ENCODE results near the gene LOXL1. TPM values are rescaled to one million over a fixed set of nuclear protein-coding genes. Genes with fewer than 3 reads are reported as not detected.

Gene LOXL1
- polyA plus RNA-seq, 1 donor (not counting 4 experiments of a cell fraction or from before 2014, with no cell fraction given), result 8.8 TPM

GRCh38 chr15:73892446-73893226 lies 33.6 kb upstream of the LOXL1 start:
- Histone ChIP-seq H3K4me2 (ENCODE audit: control insufficient read depth, extremely low read depth, insufficient read depth, low read depth, low read length) (no peak overlapping the region), H3K9me1 (ENCODE audit: control insufficient read depth, extremely low read depth, insufficient read depth, low read length) (no peaks in the 10 kb centered on the region), H3K36me3 (ENCODE audit: control insufficient read depth in 2 of 2, extremely low read depth in 1 of 2, insufficient read depth in 2 of 2, low read length in 2 of 2) (no peaks in the 10 kb centered on the region), H3K4me1 (ENCODE audit: control insufficient read depth, extremely low read depth, insufficient read depth, low read length) (no peaks in the 10 kb centered on the region), H2AFZ (ENCODE audit: control insufficient read depth, low read length) (no peak overlapping the region), H3K9me3 (ENCODE audit: control insufficient read depth, low read depth, low read length) (no peaks in the 10 kb centered on the region), H3K79me2 (ENCODE audit: control insufficient read depth, insufficient read depth, low read length) (no peaks in the 10 kb centered on the region), H3K4me3 (ENCODE audit: control insufficient read depth in 2 of 3, extremely low read depth in 1 of 3, insufficient read depth in 2 of 3, low read depth in 1 of 3, low read length in 3 of 3) (no peak overlapping the region), H4K20me1 (ENCODE audit: control insufficient read depth, extremely low read depth, insufficient read depth, low read length) (peaks cover 2% of the 10 kb centered on the region), H3K27me3 (ENCODE audit: control insufficient read depth, extremely low read depth, insufficient read depth, low read length) (peaks cover 14% of the 10 kb centered on the region), H3K27ac (ENCODE audit: control insufficient read depth, insufficient read depth, low read length) (no peak overlapping the region), H3K9ac (ENCODE audit: control insufficient read depth, extremely low read depth, insufficient read depth, low read length) (no peak overlapping the region)
- FAIRE-seq, result no peak
- dilution Hi-C loops (cut with MboI; ENCODE audit: extremely low pct_ligation_motif_present, low sequenced_read_pairs), result no loop called here
- no peak for TF ChIP-seq EZH2 (IDR thresholded peaks at IDR 0.05; ENCODE audit: low read length)
- TF ChIP-seq CTCF (optimal IDR thresholded peaks at IDR 0.05 in 1 of 3, IDR thresholded peaks at IDR 0.05 in 1 of 3, conservative IDR thresholded peaks at IDR 0.05 in 1 of 3; ENCODE audit: extremely low read depth in 1 of 3, insufficient read depth in 2 of 3, low read length in 3 of 3), result no peak
- DNase-seq (ENCODE audit: low read depth, low spot score), result no peak

GRCh38 chr15:73894133-73894814 lies 32.0 kb upstream of the LOXL1 start:
- Histone ChIP-seq H3K4me3 (ENCODE audit: control insufficient read depth in 2 of 3, extremely low read depth in 1 of 3, insufficient read depth in 2 of 3, low read depth in 1 of 3, low read length in 3 of 3) (no peak overlapping the region), H2AFZ (ENCODE audit: control insufficient read depth, low read length) (no peak overlapping the region), H4K20me1 (ENCODE audit: control insufficient read depth, extremely low read depth, insufficient read depth, low read length) (no peaks in the 10 kb centered on the region), H3K9me3 (ENCODE audit: control insufficient read depth, low read depth, low read length) (no peaks in the 10 kb centered on the region), H3K27me3 (ENCODE audit: control insufficient read depth, extremely low read depth, insufficient read depth, low read length) (peaks cover 9% of the 10 kb centered on the region), H3K4me1 (ENCODE audit: control insufficient read depth, extremely low read depth, insufficient read depth, low read length) (no peaks in the 10 kb centered on the region), H3K9me1 (ENCODE audit: control insufficient read depth, extremely low read depth, insufficient read depth, low read length) (no peaks in the 10 kb centered on the region), H3K4me2 (ENCODE audit: control insufficient read depth, extremely low read depth, insufficient read depth, low read depth, low read length) (no peak overlapping the region), H3K36me3 (ENCODE audit: control insufficient read depth in 2 of 2, extremely low read depth in 1 of 2, insufficient read depth in 2 of 2, low read length in 2 of 2) (no peaks in the 10 kb centered on the region), H3K79me2 (ENCODE audit: control insufficient read depth, insufficient read depth, low read length) (no peaks in the 10 kb centered on the region), H3K27ac (ENCODE audit: control insufficient read depth, insufficient read depth, low read length) (no peak overlapping the region), H3K9ac (ENCODE audit: control insufficient read depth, extremely low read depth, insufficient read depth, low read length) (no peak overlapping the region)
- TF ChIP-seq CTCF (optimal IDR thresholded peaks at IDR 0.05 in 1 of 3, IDR thresholded peaks at IDR 0.05 in 1 of 3, conservative IDR thresholded peaks at IDR 0.05 in 1 of 3; ENCODE audit: extremely low read depth in 1 of 3, insufficient read depth in 2 of 3, low read length in 3 of 3) (no peak), EZH2 (IDR thresholded peaks at IDR 0.05; ENCODE audit: low read length) (no peak)
- dilution Hi-C loops (cut with MboI; ENCODE audit: extremely low pct_ligation_motif_present, low sequenced_read_pairs), result no loop called here
- no peak for DNase-seq (ENCODE audit: low read depth, low spot score)
- FAIRE-seq, result no peak

All from keratinocyte (primary cell).